Measurements from ENCODE around the gene DLGAP4. TPM values are rescaled to one million over a fixed set of nuclear protein-coding genes. Genes with fewer than 3 reads are reported as not detected.

Gene DLGAP4
- total and polyA plus RNA-seq, 2 donors: 17.2 to 61.3 TPM

DNA sequence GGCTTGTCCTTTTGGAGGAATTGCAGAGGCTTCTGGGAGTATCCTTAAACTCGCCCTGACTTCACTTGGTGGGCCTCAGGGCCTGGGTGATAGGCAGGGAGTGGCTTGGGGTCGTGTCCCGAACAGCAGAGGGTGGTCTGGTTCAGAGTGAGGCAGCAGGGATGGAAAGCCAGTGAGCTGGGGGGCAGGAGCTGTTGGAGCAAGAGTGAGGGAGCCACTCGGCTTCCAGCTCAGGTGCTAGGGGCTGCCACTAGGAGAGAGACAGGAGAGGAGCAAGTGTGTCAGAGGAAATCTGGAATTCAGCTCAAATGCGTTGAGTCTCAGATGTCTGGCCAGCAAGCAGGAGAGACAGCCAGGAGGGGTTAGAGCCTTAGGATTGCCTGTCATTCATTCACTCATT lies 85.8 kb downstream of the DLGAP4 start:
- Histone ChIP-seq H3K4me1 (ENCODE audit: insufficient read depth) (no peaks in the 10 kb centered on the region), H3K27ac (ENCODE audit: low read depth) (no peak overlapping the region), H3K4me3 (ENCODE audit: low read depth, low read length) (no peak overlapping the region), H3K36me3 (ENCODE audit: insufficient read depth) (no peaks in the 10 kb centered on the region)
- no peak for DNase-seq (ENCODE audit: extremely low spot score)
- 40% methylated on average over 5 of the region's 5 CpGs for WGBS

- no peak overlapping the region for H3K27ac ChIP-seq (ENCODE audit: low read depth)
- WGBS: 75% methylated on average over 3 of the region's 3 CpGs
- H3K4me3 ChIP-seq (ENCODE audit: low read depth, low read length): no peak overlapping the region
- DNase-seq (ENCODE audit: extremely low spot score): no peak
- H3K4me1 ChIP-seq (ENCODE audit: insufficient read depth): no peaks in the 10 kb centered on the region
- H3K36me3 ChIP-seq (ENCODE audit: insufficient read depth): no peaks in the 10 kb centered on the region
Measured at GRCh38 chr20:36392989-36393388, 86.8 kb downstream of the DLGAP4 start.

DNA sequence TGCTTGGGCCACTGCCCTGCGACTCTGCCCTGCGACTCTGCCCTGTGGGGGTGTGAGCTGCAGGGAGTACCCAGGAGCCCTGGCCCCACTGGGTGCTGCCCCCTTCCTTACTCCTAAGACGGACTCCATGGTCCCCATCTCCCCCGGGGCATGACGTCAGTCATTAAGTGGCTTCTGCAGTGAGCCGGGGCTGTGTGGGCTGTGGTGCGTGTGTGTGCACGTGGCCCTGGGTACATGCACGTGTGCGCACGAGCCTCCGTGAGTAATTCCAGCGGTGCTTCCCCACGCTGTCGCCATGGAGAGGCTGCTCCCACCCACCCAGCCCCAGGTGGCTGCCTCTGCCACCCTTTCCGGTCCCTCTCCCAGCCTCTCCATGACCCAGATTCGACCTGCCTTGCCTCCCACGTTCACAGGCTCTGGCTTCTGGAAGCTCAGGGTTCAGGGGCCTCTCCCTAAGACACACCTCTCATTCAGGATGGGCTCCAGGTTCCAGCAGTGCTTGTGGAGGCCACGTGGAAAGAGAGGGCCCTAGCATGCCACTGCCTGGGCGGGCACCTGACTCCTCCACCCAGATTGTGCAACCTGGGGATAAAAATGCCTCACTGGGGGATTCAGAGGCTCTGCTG lies 88.3 kb downstream of the DLGAP4 start:
- Histone ChIP-seq H3K36me3 (ENCODE audit: insufficient read depth) (no peaks in the 10 kb centered on the region), H3K4me1 (ENCODE audit: insufficient read depth) (no peaks in the 10 kb centered on the region), H3K4me3 (ENCODE audit: low read depth, low read length) (no peak overlapping the region), H3K27ac (ENCODE audit: low read depth) (no peak overlapping the region)
- no peak for DNase-seq (ENCODE audit: extremely low spot score)
- WGBS: 61% methylated on average over 20 of the region's 20 CpGs

DNA sequence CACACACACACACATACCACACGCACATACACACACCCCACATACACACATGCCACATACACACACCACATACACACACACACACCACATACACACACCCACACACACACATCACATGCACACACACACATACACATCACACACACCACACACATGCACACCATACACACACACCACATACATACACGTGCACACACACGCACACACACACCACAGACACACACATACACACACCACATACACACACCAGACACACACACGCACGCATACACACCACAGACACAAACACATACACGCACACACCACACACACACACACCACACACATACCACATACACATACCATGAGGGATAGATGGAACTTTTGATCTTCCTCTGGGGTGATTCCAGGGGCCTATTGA lies 90.2 kb downstream of the DLGAP4 start:
- no peaks in the 10 kb centered on the region for H3K4me1 ChIP-seq (ENCODE audit: insufficient read depth)
- DNase-seq (ENCODE audit: extremely low spot score): no peak
- H3K27ac ChIP-seq (ENCODE audit: low read depth): no peak overlapping the region
- H3K4me3 ChIP-seq (ENCODE audit: low read depth, low read length): no peak overlapping the region
- WGBS: 85% methylated on average over 6 of the region's 6 CpGs
- no peaks in the 10 kb centered on the region for H3K36me3 ChIP-seq (ENCODE audit: insufficient read depth)

DNA sequence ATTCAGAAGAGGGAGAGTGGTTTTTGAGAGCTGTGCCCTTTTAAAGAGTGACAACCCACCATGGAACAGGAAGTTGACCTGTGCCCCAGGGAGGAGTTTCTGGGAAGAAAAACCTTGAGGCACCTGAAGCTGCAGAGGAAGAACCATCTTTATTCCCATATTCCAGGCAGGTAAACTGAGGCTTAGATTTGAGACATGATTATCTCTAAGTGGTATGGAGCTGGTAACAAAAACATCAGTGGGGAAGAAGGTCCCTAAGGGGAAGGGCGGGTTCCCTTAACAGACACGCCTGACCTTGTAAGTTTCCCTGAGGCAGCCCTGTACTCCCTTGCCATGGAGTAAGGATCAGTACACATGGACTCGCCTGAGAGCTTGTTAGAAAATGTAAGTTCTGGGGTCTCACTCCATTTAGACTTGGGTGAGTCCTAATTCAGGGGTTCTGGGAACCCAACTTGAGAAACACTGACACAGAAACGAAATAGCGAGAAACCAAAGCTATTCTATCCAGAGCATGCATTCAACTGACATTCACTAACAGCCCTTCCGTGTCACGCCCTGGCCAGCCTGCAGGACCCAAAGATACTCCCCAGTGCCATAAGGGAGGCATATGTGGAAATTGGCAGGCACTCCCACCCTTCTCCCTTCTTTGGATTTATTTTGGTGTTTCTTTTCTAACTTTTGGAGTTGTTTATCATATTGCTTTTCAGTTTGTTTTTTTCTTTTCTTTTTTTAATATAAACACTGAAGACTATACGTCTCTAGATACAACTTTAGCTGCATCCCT lies 90.9 kb downstream of the DLGAP4 start:
- Histone ChIP-seq H3K4me1 (ENCODE audit: insufficient read depth) (no peaks in the 10 kb centered on the region), H3K27ac (ENCODE audit: low read depth) (no peak overlapping the region), H3K4me3 (ENCODE audit: low read depth, low read length) (no peak overlapping the region), H3K36me3 (ENCODE audit: insufficient read depth) (no peaks in the 10 kb centered on the region)
- no peak for DNase-seq (ENCODE audit: extremely low spot score)
- 69% methylated on average over 8 of the region's 8 CpGs for WGBS

DNA sequence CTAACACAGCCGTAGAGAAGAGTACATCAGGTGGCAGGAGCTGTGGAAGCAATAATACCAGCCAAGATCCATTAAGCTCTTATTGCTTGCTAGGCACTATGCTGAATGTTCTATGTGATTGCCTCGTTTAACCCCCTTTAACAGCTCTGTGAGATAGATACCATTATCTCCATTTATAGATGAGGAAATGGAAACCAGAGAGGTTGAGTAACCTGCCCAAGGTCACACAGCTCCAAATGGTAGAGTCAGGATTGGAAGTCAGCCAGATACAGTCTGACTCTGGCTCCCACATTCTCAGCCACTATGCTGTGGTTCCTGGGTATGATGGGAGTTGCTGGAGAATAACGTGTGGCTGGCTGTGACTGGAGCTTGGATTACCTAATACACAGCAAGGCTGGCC lies 92.4 kb downstream of the DLGAP4 start:
- Histone ChIP-seq H3K27ac (ENCODE audit: low read depth) (no peak overlapping the region), H3K4me1 (ENCODE audit: insufficient read depth) (no peaks in the 10 kb centered on the region), H3K4me3 (ENCODE audit: low read depth, low read length) (no peak overlapping the region), H3K36me3 (ENCODE audit: insufficient read depth) (no peaks in the 10 kb centered on the region)
- no peak for DNase-seq (ENCODE audit: extremely low spot score)
- WGBS: 67% methylated on average over 3 of the region's 3 CpGs

DNA sequence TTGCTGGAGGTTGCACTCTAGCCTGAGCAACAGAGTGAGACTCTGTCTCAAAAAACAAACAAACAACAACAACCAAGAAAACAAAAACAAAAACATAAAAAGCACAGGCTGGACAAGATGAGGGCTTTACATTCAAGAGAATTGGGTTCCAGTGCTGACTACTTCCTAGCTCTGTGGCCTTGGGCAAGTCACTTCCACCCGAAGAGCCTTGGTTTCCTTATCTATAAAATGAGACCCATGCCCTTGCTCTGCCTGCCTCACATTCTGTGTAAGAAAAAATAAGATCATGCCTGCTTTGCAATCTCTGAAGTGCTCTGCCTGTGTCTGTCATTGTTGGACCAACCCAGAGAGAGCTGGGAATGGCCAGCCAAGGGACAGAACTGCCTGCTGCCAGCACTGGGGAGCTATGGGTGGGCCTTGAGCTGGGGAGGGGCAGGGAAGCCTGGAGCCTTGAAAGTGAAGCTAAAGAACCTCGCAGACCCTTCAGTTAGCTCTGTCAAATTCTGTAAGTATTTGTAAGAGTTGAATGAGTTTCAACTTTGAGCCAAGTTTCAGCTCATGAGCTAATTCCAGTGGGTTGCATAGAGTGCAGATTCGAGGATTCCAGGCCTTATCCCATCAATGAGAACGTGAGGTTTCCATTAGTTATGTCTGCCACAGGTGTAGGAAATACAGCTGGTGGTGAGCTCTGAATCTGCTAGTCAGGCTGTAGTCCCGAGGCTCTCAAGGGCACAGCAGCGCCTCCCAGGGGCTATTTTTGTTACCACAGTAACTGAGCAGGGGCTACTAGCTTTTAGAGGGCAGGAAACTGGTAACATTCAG lies 93.2 kb downstream of the DLGAP4 start:
- 31% methylated on average over 6 of the region's 6 CpGs for WGBS
- Histone ChIP-seq H3K36me3 (ENCODE audit: insufficient read depth) (no peaks in the 10 kb centered on the region), H3K27ac (ENCODE audit: low read depth) (no peak overlapping the region), H3K4me1 (ENCODE audit: insufficient read depth) (no peaks in the 10 kb centered on the region), H3K4me3 (ENCODE audit: low read depth, low read length) (no peak overlapping the region)
- no peak for DNase-seq (ENCODE audit: extremely low spot score)

DNA sequence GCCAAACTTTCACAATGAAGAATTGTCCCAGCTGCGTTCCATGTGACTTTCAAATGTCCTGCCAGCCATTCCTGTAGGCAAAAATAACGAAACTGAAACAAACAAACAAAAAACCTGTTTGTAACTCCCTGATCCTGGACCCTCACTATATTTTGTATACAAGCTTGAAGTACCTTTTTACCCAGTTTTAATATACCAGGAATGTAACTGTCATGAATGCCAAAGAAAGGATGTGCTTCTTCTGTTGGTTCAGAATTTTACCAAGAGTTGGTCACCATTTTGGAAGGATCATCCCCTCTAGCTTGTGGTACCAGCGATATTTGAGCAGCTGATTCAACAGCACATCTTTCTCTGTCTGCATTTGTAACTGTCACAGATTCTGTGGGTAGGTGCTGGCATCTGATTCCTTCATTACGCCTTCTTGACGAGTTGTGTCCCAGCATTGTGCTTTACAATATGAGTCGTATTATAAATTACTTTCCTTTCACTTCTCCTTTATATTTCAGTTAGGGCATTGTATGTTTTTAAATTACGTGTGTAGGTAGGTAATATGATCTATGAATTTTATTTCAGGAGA lies 93.9 kb downstream of the DLGAP4 start:
- DNase-seq (ENCODE audit: extremely low spot score): no peak
- H3K4me3 ChIP-seq (ENCODE audit: low read depth, low read length): no peak overlapping the region
- no peaks in the 10 kb centered on the region for H3K36me3 ChIP-seq (ENCODE audit: insufficient read depth)
- no peaks in the 10 kb centered on the region for H3K4me1 ChIP-seq (ENCODE audit: insufficient read depth)
- WGBS: 66% methylated on average over 7 of the region's 7 CpGs
- H3K27ac ChIP-seq (ENCODE audit: low read depth): no peak overlapping the region

GRCh38 chr20:36400909-36401735 lies 95.0 kb downstream of the DLGAP4 start:
- Histone ChIP-seq H3K4me1 (ENCODE audit: insufficient read depth) (no peaks in the 10 kb centered on the region), H3K4me3 (ENCODE audit: low read depth, low read length) (no peak overlapping the region), H3K27ac (ENCODE audit: low read depth) (no peak overlapping the region), H3K36me3 (ENCODE audit: insufficient read depth) (no peaks in the 10 kb centered on the region)
- no peak for DNase-seq (ENCODE audit: extremely low spot score)
- WGBS: 33% methylated on average over 18 of the region's 18 CpGs

DNA sequence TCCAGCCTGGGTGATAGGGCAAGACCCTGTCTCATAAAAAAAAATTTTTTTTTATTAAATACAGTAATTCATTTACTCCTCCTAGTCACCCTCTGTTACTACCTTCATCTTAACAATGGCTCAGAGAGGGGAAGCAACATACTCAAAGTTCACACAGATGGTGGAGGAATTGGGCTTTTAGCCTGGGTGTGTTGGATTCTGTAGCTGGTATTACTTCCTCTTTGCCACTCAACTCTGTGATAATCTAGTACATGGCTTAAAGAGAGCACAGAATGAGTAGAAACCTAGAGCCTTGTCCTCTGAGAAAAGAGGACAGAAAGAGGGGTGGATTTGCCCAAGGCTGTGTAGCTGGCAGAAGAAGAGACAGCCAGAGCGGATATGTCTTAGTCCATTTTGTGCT lies 96.6 kb downstream of the DLGAP4 start:
- H3K4me1 ChIP-seq (ENCODE audit: insufficient read depth): no peaks in the 10 kb centered on the region
- WGBS: 85% methylated on average over 1 of the region's 1 CpG
- H3K4me3 ChIP-seq (ENCODE audit: low read depth, low read length): no peak overlapping the region
- no peak overlapping the region for H3K27ac ChIP-seq (ENCODE audit: low read depth)
- no peaks in the 10 kb centered on the region for H3K36me3 ChIP-seq (ENCODE audit: insufficient read depth)
- no peak for DNase-seq (ENCODE audit: extremely low spot score)

GRCh38 chr20:36404435-36404978 lies 98.4 kb downstream of the DLGAP4 start:
- Histone ChIP-seq H3K27ac (ENCODE audit: low read depth) (no peak overlapping the region), H3K36me3 (ENCODE audit: insufficient read depth) (no peaks in the 10 kb centered on the region), H3K4me3 (ENCODE audit: low read depth, low read length) (no peak overlapping the region), H3K4me1 (ENCODE audit: insufficient read depth) (no peaks in the 10 kb centered on the region)
- no peak for DNase-seq (ENCODE audit: extremely low spot score)
- WGBS: 83% methylated on average over 11 of the region's 11 CpGs

DNA sequence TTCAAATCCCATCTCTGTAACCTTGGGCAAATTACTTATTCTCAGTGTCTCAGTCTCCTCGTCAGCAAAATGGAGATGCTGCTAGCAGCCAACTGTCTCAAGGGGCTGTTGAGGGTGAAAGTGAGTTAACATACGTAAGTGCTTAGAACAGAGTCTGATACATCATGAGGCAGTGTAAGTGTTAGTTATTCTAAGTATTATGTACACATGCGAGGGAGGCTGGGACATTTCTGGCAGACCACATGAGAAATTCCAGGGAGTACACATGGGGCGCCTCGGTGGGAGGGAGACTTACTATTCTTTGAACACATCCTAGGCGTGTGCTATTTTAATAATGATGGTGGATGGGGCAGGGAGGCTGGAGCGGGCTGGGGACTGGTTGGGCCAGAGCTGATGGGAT lies 99.1 kb downstream of the DLGAP4 start:
- H3K27ac ChIP-seq (ENCODE audit: low read depth): no peak overlapping the region
- H3K4me1 ChIP-seq (ENCODE audit: insufficient read depth): no peaks in the 10 kb centered on the region
- no peak for DNase-seq (ENCODE audit: extremely low spot score)
- WGBS: 79% methylated on average over 7 of the region's 7 CpGs
- no peak overlapping the region for H3K4me3 ChIP-seq (ENCODE audit: low read depth, low read length)
- H3K36me3 ChIP-seq (ENCODE audit: insufficient read depth): no peaks in the 10 kb centered on the region

All from urinary bladder (tissue), 4 donors.